SU-DHL-6 (cell line): ENCODE measurements around the gene NEU2.

Experiments used
- H2AFZ ChIP-seq: fragments of 200-600 bp; sonication (generic); 2 replicates; pipeline ENCODE4 v1.6.1; 2014; ENCODE audit warnings: low read depth, mild to moderate bottlenecking, moderate library complexity, mixed read lengths, antibody characterized with exemption, low read length; ENCODE audit not compliant: severe bottlenecking
- H3F3A ChIP-seq: fragments of 200-600 bp; shearing (Covaris generic); 2 replicates; pipeline ENCODE4 v1.6.0; 2016; ENCODE audit warnings: antibody characterized with exemption, mild to moderate bottlenecking; ENCODE audit not compliant: insufficient read depth
- H3K27ac ChIP-seq: fragments of 200-600 bp; sonication (generic); 2 replicates; pipeline ENCODE4 v1.5.1; 2016; ENCODE audit warnings: low read depth, mild to moderate bottlenecking, low read length, moderate library complexity, mixed read lengths
- H3K27me3 ChIP-seq: fragments of 200-600 bp; sonication (generic), shearing (Covaris generic); 2 replicates; pipeline ENCODE4 v1.6.0; 2014; ENCODE audit warnings: mild to moderate bottlenecking, low read length
- H3K36me3 ChIP-seq: fragments of 200-600 bp; sonication (generic); 2 replicates; pipeline ENCODE4 v1.6.1; 2014; ENCODE audit warnings: mild to moderate bottlenecking, low read length, mixed read lengths
- H3K4me2 ChIP-seq: fragments of 300-600, 200-600 bp; shearing (Covaris generic), sonication (generic); 2 replicates; pipeline ENCODE4 v1.6.0; 2014; ENCODE audit warnings: low read length, low read depth, mild to moderate bottlenecking; ENCODE audit not compliant: poor library complexity, severe bottlenecking
- H3K4me3 ChIP-seq: fragments of 200-600 bp; sonication (generic); 2 replicates; pipeline ENCODE4 v1.5.1; 2014; ENCODE audit warnings: antibody characterized with exemption, low read length, mild to moderate bottlenecking, mixed read lengths; ENCODE audit not compliant: insufficient read depth, poor library complexity, severe bottlenecking
- H3K79me2 ChIP-seq: fragments of 200-600 bp; sonication (generic); 2 replicates; pipeline ENCODE4 v1.6.1; 2014; ENCODE audit warnings: mild to moderate bottlenecking, low read length, moderate library complexity; ENCODE audit not compliant: insufficient read depth
- H3K9ac ChIP-seq: fragments of 200-600 bp; sonication (generic); 2 replicates; pipeline ENCODE4 v1.7.0; 2014; ENCODE audit warnings: mild to moderate bottlenecking, low read length
- H3K9me2 ChIP-seq: fragments of 200-600 bp; sonication (generic); replicated peaks from 2 replicates; pipeline ENCODE4 v1.6.1; 2014; ENCODE audit warnings: low read length; ENCODE audit not compliant: insufficient read depth
- H3K9me3 ChIP-seq: fragments of 200-600 bp; sonication (generic); 2 replicates; pipeline ENCODE4 v1.6.1; 2014; ENCODE audit warnings: low read length, mixed read lengths; ENCODE audit not compliant: insufficient read depth
- H4K20me1 ChIP-seq: fragments of 200-600 bp; sonication (generic); 2 replicates; pipeline ENCODE4 v1.6.1; 2014; ENCODE audit warnings: low read depth, mild to moderate bottlenecking, antibody characterized with exemption, low read length, moderate library complexity, mixed read lengths
- EZH2phosphoT487 ChIP-seq: fragments of 200-600 bp; sonication (generic), shearing (Covaris generic); conservative IDR thresholded peaks from 2 replicates; pipeline ENCODE4 v1.6.1; 2018; ENCODE audit warnings: mild to moderate bottlenecking, antibody characterized with exemption, low read length, moderate library complexity, mixed read lengths
- TF ChIP-seq, protein P1 (sequence below): fragments of 200-600 bp; sonication (generic); IDR thresholded peaks from one replicate; pipeline ENCODE4 v1.5.1; 2017; ENCODE audit warnings: antibody characterized with exemption, mild to moderate bottlenecking, low read length, moderate library complexity; ENCODE audit not compliant: insufficient read depth, poor library complexity, severe bottlenecking

NEU2 gene

DNA sequence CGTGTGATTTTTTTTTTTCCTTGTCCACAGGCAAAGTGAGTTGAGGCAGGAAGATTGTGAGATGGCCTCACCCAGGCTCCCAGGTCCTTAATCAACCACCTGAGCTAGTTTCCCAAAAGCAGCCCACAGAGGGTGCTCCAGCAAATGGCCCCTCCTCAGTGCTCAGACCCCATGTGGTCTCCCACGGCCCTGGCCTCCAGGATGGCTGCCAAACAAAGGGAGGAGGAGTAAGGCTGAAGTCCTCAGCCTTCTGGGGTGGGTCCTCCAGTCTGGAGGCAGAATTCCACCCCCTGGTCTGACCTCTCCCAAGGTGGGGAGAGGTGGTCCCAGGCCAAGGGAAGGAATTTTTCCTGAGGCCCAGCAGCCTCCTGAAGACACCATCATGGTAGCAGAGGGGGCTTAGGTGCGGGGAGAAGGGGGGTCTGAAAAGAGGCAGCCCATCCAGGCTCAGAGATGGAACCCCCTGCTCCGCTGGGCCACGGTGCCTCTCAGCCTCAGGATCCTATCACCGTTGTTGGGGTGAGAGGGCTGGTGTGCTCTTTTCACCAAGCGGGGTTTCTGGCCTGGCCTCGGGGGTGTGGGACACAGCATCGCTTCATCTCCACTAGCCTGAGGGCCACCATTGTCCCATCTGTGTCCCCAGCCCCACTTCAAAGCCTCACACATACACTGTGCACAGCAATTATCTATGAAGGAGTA, 21.8 kb upstream of the NEU2 start:
- Histone ChIP-seq H3K36me3 (no peaks in the 10 kb centered on the region), H3F3A (no peaks in the 10 kb centered on the region), H4K20me1 (no peaks in the 10 kb centered on the region), H3K4me2 (no peak overlapping the region), H3K27ac (no peak overlapping the region), H3K79me2 (no peaks in the 10 kb centered on the region), H3K9me2 (no peaks in the 10 kb centered on the region), H3K27me3 (no peaks in the 10 kb centered on the region), H3K4me3 (no peak overlapping the region), H2AFZ (no peak overlapping the region), H3K9me3 (no peaks in the 10 kb centered on the region), H3K9ac (no peak overlapping the region)
- TF ChIP-seq, protein P1, sequence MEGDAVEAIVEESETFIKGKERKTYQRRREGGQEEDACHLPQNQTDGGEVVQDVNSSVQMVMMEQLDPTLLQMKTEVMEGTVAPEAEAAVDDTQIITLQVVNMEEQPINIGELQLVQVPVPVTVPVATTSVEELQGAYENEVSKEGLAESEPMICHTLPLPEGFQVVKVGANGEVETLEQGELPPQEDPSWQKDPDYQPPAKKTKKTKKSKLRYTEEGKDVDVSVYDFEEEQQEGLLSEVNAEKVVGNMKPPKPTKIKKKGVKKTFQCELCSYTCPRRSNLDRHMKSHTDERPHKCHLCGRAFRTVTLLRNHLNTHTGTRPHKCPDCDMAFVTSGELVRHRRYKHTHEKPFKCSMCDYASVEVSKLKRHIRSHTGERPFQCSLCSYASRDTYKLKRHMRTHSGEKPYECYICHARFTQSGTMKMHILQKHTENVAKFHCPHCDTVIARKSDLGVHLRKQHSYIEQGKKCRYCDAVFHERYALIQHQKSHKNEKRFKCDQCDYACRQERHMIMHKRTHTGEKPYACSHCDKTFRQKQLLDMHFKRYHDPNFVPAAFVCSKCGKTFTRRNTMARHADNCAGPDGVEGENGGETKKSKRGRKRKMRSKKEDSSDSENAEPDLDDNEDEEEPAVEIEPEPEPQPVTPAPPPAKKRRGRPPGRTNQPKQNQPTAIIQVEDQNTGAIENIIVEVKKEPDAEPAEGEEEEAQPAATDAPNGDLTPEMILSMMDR, result no peak
- no peak for TF ChIP-seq EZH2phosphoT487

DNA sequence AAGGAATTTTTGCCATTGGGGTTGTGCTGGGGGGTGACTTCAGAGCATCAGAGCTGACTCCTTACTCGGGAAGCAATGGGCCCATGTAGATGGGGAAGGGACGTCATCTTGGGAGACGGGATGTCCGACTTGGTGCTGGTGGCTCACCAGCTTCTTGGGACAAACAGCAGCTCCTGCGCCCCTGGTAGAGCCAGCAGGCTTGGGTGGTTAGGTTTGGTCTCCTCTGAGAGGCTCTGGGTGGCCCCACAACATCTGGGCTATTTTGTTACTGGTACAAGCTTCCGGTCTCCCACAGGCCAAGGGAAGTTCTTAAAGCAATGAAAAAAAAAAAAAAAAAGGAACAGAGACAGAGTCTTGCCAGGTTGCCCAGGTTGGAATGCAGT, 21.2 kb upstream of the NEU2 start:
- Histone ChIP-seq H3K9me3 (no peaks in the 10 kb centered on the region), H3K79me2 (no peaks in the 10 kb centered on the region), H3K9me2 (no peaks in the 10 kb centered on the region), H3K9ac (no peak overlapping the region), H3K27me3 (no peaks in the 10 kb centered on the region), H3K4me3 (no peak overlapping the region), H3K36me3 (no peaks in the 10 kb centered on the region), H3K4me2 (no peak overlapping the region), H3F3A (no peaks in the 10 kb centered on the region), H3K27ac (no peak overlapping the region), H4K20me1 (no peaks in the 10 kb centered on the region), H2AFZ (no peak overlapping the region)
- TF ChIP-seq EZH2phosphoT487, result no peak
- TF ChIP-seq, protein P1, result no peak

DNA sequence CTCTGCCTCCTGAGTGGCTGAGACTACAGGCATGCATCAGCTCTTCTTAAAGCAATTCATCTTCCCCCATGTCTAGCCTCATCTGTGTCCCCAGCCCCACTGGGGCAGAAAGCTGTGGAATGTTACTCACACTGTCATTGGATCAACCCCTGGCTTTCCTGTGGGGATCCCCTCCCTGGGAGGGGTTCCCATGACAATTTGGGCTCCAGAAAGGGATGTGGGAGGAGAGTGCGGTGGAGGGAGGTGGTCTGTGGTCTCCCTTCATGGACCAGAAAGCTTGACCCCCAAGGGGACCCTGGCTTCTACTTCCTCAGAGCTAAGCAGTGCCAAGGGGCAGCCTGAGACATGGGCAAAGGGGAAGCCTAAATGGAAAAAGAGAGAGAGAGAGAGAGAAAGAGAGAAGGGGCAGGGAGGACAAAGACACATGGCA, 20.8 kb upstream of the NEU2 start:
- Histone ChIP-seq H3K9me3 (no peaks in the 10 kb centered on the region), H3F3A (no peaks in the 10 kb centered on the region), H2AFZ (no peak overlapping the region), H3K36me3 (no peaks in the 10 kb centered on the region), H3K79me2 (no peaks in the 10 kb centered on the region), H3K27ac (no peak overlapping the region), H4K20me1 (no peaks in the 10 kb centered on the region), H3K4me2 (no peak overlapping the region), H3K27me3 (no peaks in the 10 kb centered on the region), H3K9ac (no peak overlapping the region), H3K4me3 (no peak overlapping the region), H3K9me2 (no peaks in the 10 kb centered on the region)
- TF ChIP-seq, protein P1, result no peak
- TF ChIP-seq EZH2phosphoT487, result no peak
